HFFc6 (cell line): ENCODE measurements around the gene TBPL1. TPM values are rescaled to one million over a fixed set of nuclear protein-coding genes. Genes with fewer than 3 reads are reported as not detected.

ENCODE experiments used
- DNase-seq: peaks from one replicate; pipeline ENCODE4 v3.0.0-alpha.2; 2018
- H3K27ac Mint-ChIP-seq: 2 replicates; pipeline ENCODE4 v1.8.0; 2020; ENCODE audit warnings: mild to moderate bottlenecking, mixed read lengths
- H3K27me3 Mint-ChIP-seq: 2 replicates; pipeline ENCODE4 v1.8.0; 2021; ENCODE audit warnings: mild to moderate bottlenecking, moderate library complexity, mixed read lengths; ENCODE audit not compliant: insufficient read depth
- H3K36me3 Mint-ChIP-seq: 2 replicates; pipeline ENCODE4 v1.8.0; 2021; ENCODE audit warnings: low read depth, mixed read lengths
- H3K4me1 Mint-ChIP-seq: 2 replicates; pipeline ENCODE4 v1.8.0; 2020; ENCODE audit warnings: low read depth, mixed read lengths
- H3K4me3 Mint-ChIP-seq: 2 replicates; pipeline ENCODE4 v1.8.0; 2020; ENCODE audit warnings: mild to moderate bottlenecking, moderate library complexity, mixed read lengths
- H3K9me3 Mint-ChIP-seq: 2 replicates; pipeline ENCODE4 v1.8.0; 2020; ENCODE audit warnings: mild to moderate bottlenecking, mixed read lengths
- CTCF ChIP-seq: fragments of 200-600 bp; sonication (generic); IDR thresholded peaks from 2 replicates; pipeline ENCODE4 v1.5.0; 2021; ENCODE audit warnings: antibody characterized with exemption, mild to moderate bottlenecking
- total RNA-seq, 6 experiments: library from RNA; stranded (reverse); fragmentation: NEBNext Ultra II Directional; extraction: Animal tissue kit (Norgen Biotek cat#: 25700); gene quantifications; 2 replicates in 1 of 6; 3 replicates in 5 of 6; pipeline ENCODE4 v1.2.3, GENCODE V29; 2021

Gene TBPL1
- total RNA-seq, 6 experiments from 2014 or later, result 30.7 to 40.6 (median 34.0) TPM

- no peak for DNase-seq
- no peaks in the 10 kb centered on the region for H3K4me1 Mint-ChIP-seq
- H3K4me3 Mint-ChIP-seq, result no peak overlapping the region
- H3K27me3 Mint-ChIP-seq, result peaks cover 11% of the 10 kb centered on the region
- no peaks in the 10 kb centered on the region for H3K36me3 Mint-ChIP-seq
- no peak overlapping the region for H3K27ac Mint-ChIP-seq
- TF ChIP-seq CTCF, result no peak
- H3K9me3 Mint-ChIP-seq, result no peaks in the 10 kb centered on the region
Observed at GRCh38 chr6:133997267-133997666, 44.2 kb downstream of the TBPL1 start.

GRCh38 chr6:133999305-133999704, 46.3 kb downstream of the TBPL1 start:
- H3K36me3 Mint-ChIP-seq, result no peaks in the 10 kb centered on the region
- peaks cover 14% of the 10 kb centered on the region for H3K27me3 Mint-ChIP-seq
- H3K27ac Mint-ChIP-seq, result no peak overlapping the region
- peaks cover 7% of the 10 kb centered on the region for H3K4me1 Mint-ChIP-seq
- TF ChIP-seq CTCF, result no peak
- H3K4me3 Mint-ChIP-seq, result no peak overlapping the region
- H3K9me3 Mint-ChIP-seq, result no peaks in the 10 kb centered on the region
- no peak for DNase-seq

- no peak for DNase-seq
- H3K27me3 Mint-ChIP-seq, result peaks cover 15% of the 10 kb centered on the region
- peaks cover 8% of the 10 kb centered on the region for H3K4me1 Mint-ChIP-seq
- TF ChIP-seq CTCF, result no peak
- H3K36me3 Mint-ChIP-seq, result no peaks in the 10 kb centered on the region
- H3K27ac Mint-ChIP-seq, result no peak overlapping the region
- H3K4me3 Mint-ChIP-seq, result no peak overlapping the region
- H3K9me3 Mint-ChIP-seq, result no peaks in the 10 kb centered on the region
Observed at GRCh38 chr6:134000443-134000842, 47.4 kb downstream of the TBPL1 start.

GRCh38 chr6:134002821-134003220, 49.8 kb downstream of the TBPL1 start:
- Mint-ChIP-seq H3K27ac (no peak overlapping the region), H3K27me3 (peaks cover 24% of the 10 kb centered on the region), H3K9me3 (no peaks in the 10 kb centered on the region), H3K4me3 (no peak overlapping the region), H3K4me1 (peaks cover 12% of the 10 kb centered on the region), H3K36me3 (no peaks in the 10 kb centered on the region)
- no peak for TF ChIP-seq CTCF
- no peak for DNase-seq

GRCh38 chr6:134003542-134003951, 50.5 kb downstream of the TBPL1 start:
- no peak overlapping the region for H3K27ac Mint-ChIP-seq

More at GRCh38 chr6:134003542-134003951, 50.5 kb downstream of the TBPL1 start:
- peaks cover 28% of the 10 kb centered on the region for H3K27me3 Mint-ChIP-seq
- H3K4me1 Mint-ChIP-seq, result peaks cover 12% of the 10 kb centered on the region
- no peaks in the 10 kb centered on the region for H3K9me3 Mint-ChIP-seq
- TF ChIP-seq CTCF, result no peak
- DNase-seq, result no peak
- H3K36me3 Mint-ChIP-seq, result no peaks in the 10 kb centered on the region
- no peak overlapping the region for H3K4me3 Mint-ChIP-seq
